ENCODE results near the gene TCF7.
A peak's percentile ranks its signal among the peaks of the same experiment; 100 is the strongest.
"Not testable (repeated sequence)": the region's sequence is repeated elsewhere in the genome, so short reads cannot be mapped to it uniquely, and the experiment has no call there.

Gene TCF7

DNA sequence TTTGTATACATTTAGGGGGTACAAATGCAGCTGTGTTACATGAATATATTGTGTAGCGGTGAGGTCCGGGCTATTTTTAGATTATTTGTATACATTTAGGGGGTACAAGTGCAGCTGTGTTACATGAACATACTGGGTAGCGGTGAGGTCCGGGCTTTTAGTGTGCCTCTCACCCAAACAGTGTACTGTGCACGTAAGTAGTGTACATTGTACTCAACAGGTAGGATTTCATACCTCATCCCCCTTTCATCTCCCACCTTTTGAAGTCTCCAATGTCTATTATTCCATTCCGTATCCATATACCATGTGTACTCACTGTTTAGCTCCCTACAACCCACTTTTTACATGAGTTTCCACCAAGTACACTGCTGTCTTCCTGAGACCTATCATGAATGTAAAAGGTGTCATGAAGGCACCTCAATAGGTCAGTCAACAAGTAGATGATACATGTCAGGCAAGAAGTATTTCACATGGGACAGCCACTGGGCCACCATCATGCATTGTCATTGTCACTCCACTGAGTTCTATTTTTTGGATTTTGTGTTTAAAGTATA, 34.6 kb downstream of the TCF7 start:
- Histone ChIP-seq H3K36me3 (ENCODE audit: control insufficient read depth, insufficient read depth, low read length) (peaks cover 16% of the 10 kb centered on the region), H3K27ac (ENCODE audit: low read depth, low read length) (no peak overlapping the region), H3K9ac (ENCODE audit: low read length) (no peak overlapping the region)

DNA sequence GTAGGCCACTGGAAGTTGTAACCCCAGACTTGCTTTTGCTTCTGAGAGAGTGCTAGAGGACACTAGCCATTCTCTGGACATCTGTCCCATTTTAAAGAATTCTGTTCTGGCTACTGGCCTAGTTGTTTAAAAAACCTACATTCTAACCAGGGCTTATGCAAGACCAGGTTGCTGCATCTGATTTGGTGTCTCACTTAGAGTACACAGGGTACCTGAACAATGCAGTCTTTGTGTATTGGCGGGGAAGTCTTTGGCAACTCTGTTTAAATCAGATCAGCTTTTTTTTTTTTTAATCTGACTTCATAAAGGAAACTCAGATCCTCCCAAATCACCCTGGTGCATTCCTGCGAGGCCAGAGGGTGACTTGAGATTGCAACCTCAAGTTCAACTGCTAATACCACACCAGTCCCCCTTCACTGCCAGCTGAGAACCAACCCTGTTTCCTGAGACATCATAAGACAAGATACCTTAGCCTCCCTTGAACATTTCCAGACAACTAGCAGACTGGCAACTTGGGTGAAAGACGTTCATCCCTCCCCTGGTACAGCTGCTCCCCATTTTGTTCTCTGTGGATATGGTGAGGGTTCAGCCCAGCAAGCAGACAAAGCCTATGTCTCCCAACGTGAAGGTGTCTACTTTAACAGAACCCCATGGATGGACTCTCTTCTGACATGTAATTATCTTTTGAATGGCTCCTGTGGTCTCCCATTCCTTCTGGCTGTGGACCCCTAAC, 35.3 kb downstream of the TCF7 start:
- H3K4me3 ChIP-seq (ENCODE audit: low read length): no peak overlapping the region
- no peak overlapping the region for H3K9ac ChIP-seq (ENCODE audit: low read length)
- peaks cover 19% of the 10 kb centered on the region for H3K36me3 ChIP-seq (ENCODE audit: control insufficient read depth, insufficient read depth, low read length)
- no peaks in the 10 kb centered on the region for H3K4me1 ChIP-seq (ENCODE audit: control insufficient read depth, insufficient read depth, low read length)
- H3K27me3 ChIP-seq (ENCODE audit: control insufficient read depth, insufficient read depth, low read length): no peaks in the 10 kb centered on the region
- no peak overlapping the region for H3K27ac ChIP-seq (ENCODE audit: low read depth, low read length)

More for the DNA sequence above, 34.6 kb downstream of the TCF7 start:
- Histone ChIP-seq H3K27me3 (ENCODE audit: control insufficient read depth, insufficient read depth, low read length) (no peaks in the 10 kb centered on the region), H3K4me1 (ENCODE audit: control insufficient read depth, insufficient read depth, low read length) (no peaks in the 10 kb centered on the region), H3K4me3 (ENCODE audit: low read length) (no peak overlapping the region)

DNA sequence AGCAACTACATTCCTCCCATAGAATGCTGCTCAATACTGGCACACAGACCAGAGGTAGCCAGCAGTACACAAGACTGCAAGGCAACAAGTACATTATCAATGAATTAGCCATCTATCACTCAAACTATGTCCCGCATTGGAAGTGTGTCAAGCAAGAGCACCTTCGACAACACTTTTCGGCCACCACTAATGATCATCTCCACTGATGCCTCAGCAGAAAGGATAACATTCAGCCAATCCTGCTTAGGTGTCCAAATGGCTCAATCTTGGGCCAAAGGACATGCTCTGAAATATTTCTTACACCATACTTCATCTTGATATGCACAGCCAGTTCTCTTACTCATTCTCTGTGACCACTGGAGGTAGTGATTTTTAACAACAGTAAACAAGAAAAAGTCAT, 37.2 kb downstream of the TCF7 start:
- Histone ChIP-seq H3K9ac (ENCODE audit: low read length) (no peak overlapping the region), H3K36me3 (ENCODE audit: control insufficient read depth, insufficient read depth, low read length) (peaks cover 28% of the 10 kb centered on the region), H3K27ac (ENCODE audit: low read depth, low read length) (no peak overlapping the region), H3K27me3 (ENCODE audit: control insufficient read depth, insufficient read depth, low read length) (no peaks in the 10 kb centered on the region), H3K4me3 (ENCODE audit: low read length) (no peak overlapping the region), H3K4me1 (ENCODE audit: control insufficient read depth, insufficient read depth, low read length) (no peaks in the 10 kb centered on the region)

DNA sequence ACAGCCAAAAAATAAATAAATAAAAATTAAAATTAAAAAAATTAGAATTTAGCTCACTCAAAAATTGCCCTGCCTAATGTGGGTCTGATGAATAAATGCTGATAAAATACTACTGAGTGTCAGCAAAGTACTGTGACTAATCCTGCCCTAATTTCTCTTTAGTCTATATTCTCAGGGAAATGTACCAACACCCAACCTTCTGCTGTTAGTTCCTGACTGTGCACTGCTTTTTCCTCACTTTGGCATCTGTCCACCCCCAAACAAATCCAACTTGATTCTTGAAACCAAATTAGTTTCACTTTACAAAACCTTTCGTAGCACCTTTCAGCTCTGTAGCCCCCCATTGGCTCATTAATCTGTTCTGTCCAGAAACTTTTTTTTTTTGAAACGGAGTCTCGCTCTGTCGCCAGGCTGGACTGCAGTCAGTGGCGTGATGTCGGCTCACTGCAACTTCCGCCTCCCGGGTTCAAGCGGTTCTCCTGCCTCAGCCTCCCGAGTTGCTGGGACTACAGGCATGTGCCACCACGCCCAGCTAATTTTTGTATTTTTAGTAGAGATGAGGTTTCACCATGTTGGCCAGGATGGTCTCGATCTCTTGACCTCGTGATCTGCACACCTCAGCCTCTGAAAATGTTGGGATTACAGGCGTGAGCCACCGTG, 37.8 kb downstream of the TCF7 start:
- H3K36me3 ChIP-seq (ENCODE audit: control insufficient read depth, insufficient read depth, low read length): peaks cover 28% of the 10 kb centered on the region
- H3K27me3 ChIP-seq (ENCODE audit: control insufficient read depth, insufficient read depth, low read length); H3K27ac ChIP-seq (ENCODE audit: low read depth, low read length); H3K9ac ChIP-seq (ENCODE audit: low read length); H3K4me1 ChIP-seq (ENCODE audit: control insufficient read depth, insufficient read depth, low read length); H3K4me3 ChIP-seq (ENCODE audit: low read length): not testable (repeated sequence)

DNA sequence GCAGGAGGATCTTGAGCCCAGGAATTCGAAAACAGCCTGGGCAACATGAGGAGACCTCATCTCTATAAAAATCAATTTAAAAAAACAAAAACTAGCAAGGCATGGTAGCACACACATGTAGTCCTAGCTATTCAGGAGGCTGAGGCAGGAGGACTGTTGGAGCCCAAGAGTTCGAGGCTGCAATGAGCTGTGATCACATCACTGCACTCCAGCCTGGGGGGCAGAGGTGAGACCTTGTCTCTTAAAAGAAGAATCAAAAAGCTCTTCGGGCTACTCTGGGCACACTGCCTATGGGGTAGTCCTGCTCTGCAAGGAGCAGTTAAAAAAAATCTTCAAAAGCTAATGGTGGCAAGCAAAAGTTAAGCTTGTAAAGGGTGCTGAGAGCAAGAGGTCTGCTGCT, 38.8 kb downstream of the TCF7 start:
- Histone ChIP-seq H3K9ac (ENCODE audit: low read length) (no peak overlapping the region), H3K27me3 (ENCODE audit: control insufficient read depth, insufficient read depth, low read length) (no peaks in the 10 kb centered on the region), H3K4me1 (ENCODE audit: control insufficient read depth, insufficient read depth, low read length) (no peaks in the 10 kb centered on the region), H3K27ac (ENCODE audit: low read depth, low read length) (no peak overlapping the region), H3K36me3 (ENCODE audit: control insufficient read depth, insufficient read depth, low read length) (peaks cover 33% of the 10 kb centered on the region), H3K4me3 (ENCODE audit: low read length) (no peak overlapping the region)

DNA sequence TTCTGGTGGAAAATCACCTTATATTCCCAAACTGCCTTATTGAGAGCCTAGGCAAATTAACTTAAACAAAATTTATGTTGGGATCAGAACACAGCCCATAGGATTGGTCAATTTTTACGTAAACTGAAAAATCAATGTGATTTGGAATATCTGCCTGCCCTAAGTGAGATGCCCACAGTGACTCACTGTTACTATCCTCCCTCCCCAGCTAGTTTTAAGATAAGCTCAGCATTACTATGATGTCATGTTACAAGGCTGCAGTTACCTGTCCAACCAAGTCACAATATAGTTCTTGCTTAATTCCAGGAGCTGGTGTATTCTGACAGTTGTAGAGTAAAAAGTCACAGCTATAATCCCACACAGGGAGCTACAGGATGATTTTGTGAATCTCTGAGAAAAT, 39.2 kb downstream of the TCF7 start:
- peaks cover 36% of the 10 kb centered on the region for H3K36me3 ChIP-seq (ENCODE audit: control insufficient read depth, insufficient read depth, low read length)
- H3K27me3 ChIP-seq (ENCODE audit: control insufficient read depth, insufficient read depth, low read length): no peaks in the 10 kb centered on the region
- no peak overlapping the region for H3K9ac ChIP-seq (ENCODE audit: low read length)
- H3K27ac ChIP-seq (ENCODE audit: low read depth, low read length): no peak overlapping the region
- H3K4me3 ChIP-seq (ENCODE audit: low read length): no peak overlapping the region
- H3K4me1 ChIP-seq (ENCODE audit: control insufficient read depth, insufficient read depth, low read length): no peaks in the 10 kb centered on the region

DNA sequence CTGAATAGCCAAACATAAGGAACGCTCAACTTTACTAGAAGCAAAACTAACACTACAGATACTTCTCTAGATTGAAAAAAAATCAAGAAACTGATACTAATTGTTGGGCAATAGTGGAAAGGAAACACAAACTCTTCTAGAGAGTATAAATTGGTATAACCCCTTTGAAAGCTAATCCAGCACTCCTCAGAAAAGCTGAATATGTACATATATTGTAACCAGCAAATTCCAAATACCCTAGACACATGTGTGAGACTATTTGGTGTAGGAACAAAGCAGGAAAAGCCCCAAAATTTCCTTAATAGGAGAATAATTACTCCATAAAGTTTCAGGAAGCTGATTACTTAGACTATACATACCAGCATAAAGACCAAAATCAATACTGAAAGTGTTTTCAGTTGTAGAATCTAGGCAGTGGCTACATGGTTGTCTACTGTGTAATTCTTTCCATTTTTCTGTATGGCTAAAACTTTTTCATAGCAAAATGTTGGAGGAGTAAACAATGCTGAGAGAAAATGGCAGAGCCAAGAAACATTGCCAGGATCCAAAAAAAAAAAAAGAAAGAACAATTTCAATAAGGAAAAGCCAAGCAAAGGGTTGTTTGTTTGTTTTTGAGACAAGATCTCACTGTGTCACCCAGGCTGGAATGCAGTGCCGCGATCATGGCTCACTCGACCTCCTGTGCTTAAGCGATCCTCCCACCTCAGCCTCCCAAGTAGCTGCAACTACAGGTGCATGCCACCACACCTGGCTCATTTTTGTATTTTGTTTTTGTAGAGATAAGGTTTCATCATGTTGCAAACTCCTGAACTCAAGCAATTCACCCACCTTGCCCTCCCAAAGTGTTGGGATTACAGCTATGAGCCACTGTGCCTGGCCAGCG, 47.3 kb downstream of the TCF7 start:
- no peak overlapping the region for H3K9ac ChIP-seq (ENCODE audit: low read length)
- H3K36me3 ChIP-seq (ENCODE audit: control insufficient read depth, insufficient read depth, low read length): peaks cover 32% of the 10 kb centered on the region
- H3K27me3 ChIP-seq (ENCODE audit: control insufficient read depth, insufficient read depth, low read length): no peaks in the 10 kb centered on the region
- H3K27ac ChIP-seq (ENCODE audit: low read depth, low read length): no peak overlapping the region
- no peak overlapping the region for H3K4me3 ChIP-seq (ENCODE audit: low read length)
- H3K4me1 ChIP-seq (ENCODE audit: control insufficient read depth, insufficient read depth, low read length): no peaks in the 10 kb centered on the region

DNA sequence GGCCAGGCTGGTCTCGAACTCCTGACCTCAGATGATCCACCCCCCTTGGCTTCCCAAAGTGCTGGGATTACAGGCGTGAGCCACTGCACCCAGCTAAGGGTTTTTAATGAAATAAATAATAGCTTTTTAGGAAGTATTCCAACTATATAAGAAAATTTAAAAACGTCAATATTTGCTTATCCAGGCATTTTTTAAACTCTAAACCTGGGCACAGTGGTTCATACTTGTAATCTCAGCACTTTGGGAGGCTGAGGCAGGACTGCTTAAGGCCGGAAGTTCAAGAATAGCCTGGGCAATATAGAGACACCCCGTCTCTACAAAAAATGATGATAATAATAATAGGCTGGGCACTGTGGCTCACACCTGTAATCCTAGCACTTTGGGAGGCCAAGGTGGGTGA, 48.1 kb downstream of the TCF7 start:
- H3K4me3 ChIP-seq (ENCODE audit: low read length): no peak overlapping the region
- no peak overlapping the region for H3K27ac ChIP-seq (ENCODE audit: low read depth, low read length)
- no peak overlapping the region for H3K9ac ChIP-seq (ENCODE audit: low read length)
- peaks cover 32% of the 10 kb centered on the region for H3K36me3 ChIP-seq (ENCODE audit: control insufficient read depth, insufficient read depth, low read length)
- no peaks in the 10 kb centered on the region for H3K27me3 ChIP-seq (ENCODE audit: control insufficient read depth, insufficient read depth, low read length)
- no peaks in the 10 kb centered on the region for H3K4me1 ChIP-seq (ENCODE audit: control insufficient read depth, insufficient read depth, low read length)

DNA sequence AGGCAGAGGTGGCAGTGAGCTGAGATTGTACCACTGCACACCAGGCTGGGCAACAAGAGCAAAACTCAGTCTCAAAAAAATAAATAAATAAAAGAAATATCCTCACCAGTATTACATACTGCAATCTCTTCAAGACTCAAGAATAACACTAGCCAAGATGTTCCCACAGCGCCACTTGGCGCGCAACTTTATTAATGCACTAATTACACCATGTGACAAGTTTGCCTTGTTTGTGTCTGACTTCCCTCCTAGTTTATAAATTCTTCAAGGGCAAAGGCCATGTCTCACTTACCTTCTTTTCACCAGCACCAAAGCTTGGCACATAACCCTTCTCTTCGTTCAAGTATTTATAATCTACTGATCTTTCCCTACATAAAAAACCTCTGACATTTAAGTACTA, 57.5 kb downstream of the TCF7 start:
- Histone ChIP-seq H3K4me1 (ENCODE audit: control insufficient read depth, insufficient read depth, low read length) (peaks cover 13% of the 10 kb centered on the region), H3K9ac (ENCODE audit: low read length) (no peak overlapping the region), H3K27ac (ENCODE audit: low read depth, low read length) (no peak overlapping the region), H3K4me3 (ENCODE audit: low read length) (no peak overlapping the region), H3K36me3 (ENCODE audit: control insufficient read depth, insufficient read depth, low read length) (peaks cover 9% of the 10 kb centered on the region), H3K27me3 (ENCODE audit: control insufficient read depth, insufficient read depth, low read length) (no peaks in the 10 kb centered on the region)

DNA sequence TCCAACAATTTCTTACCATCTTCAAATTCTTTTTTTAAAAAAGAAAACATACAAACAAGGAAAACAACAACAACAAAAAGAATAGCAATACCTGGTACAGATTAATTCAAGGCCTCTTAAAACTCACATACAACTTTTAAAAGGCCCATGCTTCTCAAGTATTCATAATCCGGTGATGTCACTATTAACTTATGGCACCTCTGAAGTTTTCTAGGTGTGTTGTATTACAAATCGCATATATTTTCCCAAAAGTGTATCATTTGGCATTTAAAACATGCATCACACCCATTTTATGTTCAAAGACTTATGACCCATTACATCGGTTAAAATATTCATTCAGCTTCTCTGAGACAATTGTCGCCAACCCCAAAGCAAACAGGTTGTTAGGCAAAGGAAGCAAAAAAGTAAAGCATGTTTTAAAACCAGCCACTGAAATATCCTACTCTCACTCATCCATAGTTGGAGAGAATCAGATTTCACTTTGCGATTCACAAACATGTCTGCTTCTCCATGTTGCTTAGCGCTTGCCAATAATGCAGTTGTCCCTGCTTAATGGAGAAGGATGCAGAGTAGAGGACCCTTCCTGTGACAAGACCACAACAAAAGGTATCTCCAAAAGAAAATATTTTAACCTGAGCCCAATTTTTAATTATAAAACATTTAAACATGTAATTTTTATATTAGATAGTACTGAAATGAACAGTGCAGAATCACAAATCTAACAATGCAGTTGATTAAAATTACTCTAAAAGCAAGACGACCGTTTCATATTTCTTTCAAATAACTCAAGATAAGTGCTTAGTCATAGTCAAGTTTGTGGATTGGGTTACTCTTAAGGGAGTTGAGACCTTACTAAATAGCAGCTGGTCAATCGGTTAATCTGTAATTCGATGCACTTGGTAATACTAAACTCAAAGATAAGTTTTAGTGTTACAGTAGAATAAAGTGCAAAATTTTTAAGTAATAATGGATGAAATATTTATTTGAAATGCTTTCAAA, 60.7 kb downstream of the TCF7 start:
- peaks cover 8% of the 10 kb centered on the region for H3K36me3 ChIP-seq (ENCODE audit: control insufficient read depth, insufficient read depth, low read length)
- H3K4me1 ChIP-seq (ENCODE audit: control insufficient read depth, insufficient read depth, low read length): peaks cover 16% of the 10 kb centered on the region
- H3K4me3 ChIP-seq (ENCODE audit: low read length): peak overlapping the region; percentile 89
- H3K27me3 ChIP-seq (ENCODE audit: control insufficient read depth, insufficient read depth, low read length): no peaks in the 10 kb centered on the region
- H3K27ac ChIP-seq (ENCODE audit: low read depth, low read length): peak overlapping the region; percentile 100
- H3K9ac ChIP-seq (ENCODE audit: low read length): no peak overlapping the region

DNA sequence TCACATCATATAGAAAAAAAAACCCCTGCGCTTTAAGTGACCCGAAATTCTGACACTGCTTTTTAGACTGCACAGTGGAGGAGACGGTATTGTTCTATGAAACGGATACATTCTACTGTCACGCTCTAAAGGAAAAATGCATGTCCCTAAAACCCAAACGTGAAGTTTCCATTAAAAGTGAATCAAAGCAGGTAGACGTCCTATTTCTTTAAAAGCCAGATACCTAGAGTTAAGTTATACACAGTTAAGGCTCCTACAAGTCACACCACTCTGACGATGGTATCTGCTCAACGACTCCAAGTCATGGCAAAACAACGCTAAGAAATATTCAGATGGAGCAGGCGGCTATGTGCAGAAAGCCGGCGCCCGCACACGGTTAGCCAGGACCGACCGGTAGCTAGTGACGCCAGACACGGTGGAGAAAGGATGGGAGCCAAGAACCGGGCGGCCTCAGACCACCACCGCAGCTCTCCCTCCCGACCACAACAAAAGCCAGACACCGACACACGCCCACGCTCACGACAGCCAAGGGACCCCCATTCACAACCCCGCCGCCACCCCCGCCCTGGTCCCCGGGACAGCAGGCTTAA, 61.5 kb downstream of the TCF7 start:
- Histone ChIP-seq H3K4me1 (ENCODE audit: control insufficient read depth, insufficient read depth, low read length) (peaks cover 16% of the 10 kb centered on the region), H3K36me3 (ENCODE audit: control insufficient read depth, insufficient read depth, low read length) (peaks cover 2% of the 10 kb centered on the region), H3K4me3 (ENCODE audit: low read length) (peak overlapping the region; percentile 89), H3K27ac (ENCODE audit: low read depth, low read length) (peak overlapping the region; percentile 100), H3K9ac (ENCODE audit: low read length) (peak overlapping the region; percentile 97), H3K27me3 (ENCODE audit: control insufficient read depth, insufficient read depth, low read length) (no peaks in the 10 kb centered on the region)

Measured in rectal smooth muscle tissue (tissue), 1 donor.